ENCODE results near the gene OR13C4. TPM values are rescaled to one million over a fixed set of nuclear protein-coding genes. Genes with fewer than 3 reads are reported as not detected.
"Not testable (repeated sequence)": the region's sequence is repeated elsewhere in the genome, so short reads cannot be mapped to it uniquely, and the experiment has no call there.

The OR13C4 gene
- polyA plus RNA-seq (2013, experiment 1 of 2; ENCODE audit: insufficient read length), result not detected
- polyA plus RNA-seq (2013, experiment 2 of 2; ENCODE audit: insufficient read length), result not detected

DNA sequence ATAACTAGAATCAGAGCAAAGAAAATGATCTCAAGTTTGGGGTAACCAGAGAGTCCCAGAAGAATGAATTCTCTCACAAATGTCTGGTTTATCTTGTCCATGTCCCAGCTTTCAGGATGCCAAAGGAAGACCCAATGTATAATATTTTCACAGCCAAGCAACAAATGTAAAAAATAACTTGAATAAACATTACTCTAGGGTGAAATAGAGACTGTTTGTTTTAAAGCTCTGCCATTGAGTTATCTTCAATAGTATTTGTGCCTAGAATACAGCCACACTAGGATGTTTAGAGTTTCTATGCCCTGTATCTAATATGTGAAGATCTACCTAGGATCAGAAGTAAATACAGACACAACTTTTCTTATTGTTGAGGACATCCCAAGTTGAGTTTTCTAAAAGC lies at the start of gene OR13C4:
Gene OR13C4, minus strand, starts transcription at position 101 of the 400 bp plus-strand sequence. Its CDS starts 0 bp downstream, at position 101.
- DNase-seq, result no peak

DNA sequence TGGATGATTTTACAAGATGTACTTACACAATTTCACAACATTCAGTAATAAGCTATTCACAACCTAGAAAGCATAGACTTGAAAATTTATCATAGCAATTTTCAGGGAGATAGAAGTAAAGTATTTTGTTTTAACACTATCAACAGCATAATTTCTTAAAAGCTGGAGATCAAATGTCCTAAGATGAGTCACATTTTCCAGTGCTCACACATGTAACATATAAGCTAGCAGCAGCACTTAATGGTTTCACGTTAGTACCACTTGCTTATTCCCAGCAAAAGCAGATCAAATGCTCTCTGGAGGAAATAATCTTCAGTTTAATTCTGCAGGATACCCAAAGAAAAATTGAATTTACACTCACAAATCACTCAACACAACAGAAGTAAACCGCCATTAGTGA lies 48.4 kb upstream of the OR13C4 start:
- no peak for DNase-seq

GRCh38 chr9:104572612-104573011 lies 45.6 kb upstream of the OR13C4 start:
- DNase-seq, result no peak

DNA sequence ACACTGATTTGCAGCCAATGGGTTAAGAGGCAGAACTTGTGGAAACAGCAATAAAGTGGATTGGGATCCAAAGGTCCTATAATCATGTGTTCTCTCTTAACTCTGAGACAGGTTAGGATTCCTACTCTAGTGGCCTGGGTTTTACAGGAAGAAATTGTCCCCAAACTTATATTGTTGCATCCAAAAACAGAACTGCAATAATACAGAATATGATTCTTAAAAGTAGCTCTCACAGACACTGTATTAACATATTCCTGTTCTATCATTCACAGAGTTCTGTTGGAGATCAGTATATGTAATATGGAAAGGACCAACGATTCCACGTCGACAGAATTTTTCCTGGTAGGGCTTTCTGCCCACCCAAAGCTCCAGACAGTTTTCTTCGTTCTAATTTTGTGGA lies 41.9 kb upstream of the OR13C4 start, which contains the start of gene OR13C8:
Gene OR13C8, plus strand, starts transcription at position 301 of the 400 bp plus-strand sequence. Its CDS starts 0 bp downstream, at position 301.
- DNase-seq, result no peak

- DNase-seq, result no peak
Observed at GRCh38 chr9:104564358-104564757, 37.3 kb upstream of the OR13C4 start.

DNA sequence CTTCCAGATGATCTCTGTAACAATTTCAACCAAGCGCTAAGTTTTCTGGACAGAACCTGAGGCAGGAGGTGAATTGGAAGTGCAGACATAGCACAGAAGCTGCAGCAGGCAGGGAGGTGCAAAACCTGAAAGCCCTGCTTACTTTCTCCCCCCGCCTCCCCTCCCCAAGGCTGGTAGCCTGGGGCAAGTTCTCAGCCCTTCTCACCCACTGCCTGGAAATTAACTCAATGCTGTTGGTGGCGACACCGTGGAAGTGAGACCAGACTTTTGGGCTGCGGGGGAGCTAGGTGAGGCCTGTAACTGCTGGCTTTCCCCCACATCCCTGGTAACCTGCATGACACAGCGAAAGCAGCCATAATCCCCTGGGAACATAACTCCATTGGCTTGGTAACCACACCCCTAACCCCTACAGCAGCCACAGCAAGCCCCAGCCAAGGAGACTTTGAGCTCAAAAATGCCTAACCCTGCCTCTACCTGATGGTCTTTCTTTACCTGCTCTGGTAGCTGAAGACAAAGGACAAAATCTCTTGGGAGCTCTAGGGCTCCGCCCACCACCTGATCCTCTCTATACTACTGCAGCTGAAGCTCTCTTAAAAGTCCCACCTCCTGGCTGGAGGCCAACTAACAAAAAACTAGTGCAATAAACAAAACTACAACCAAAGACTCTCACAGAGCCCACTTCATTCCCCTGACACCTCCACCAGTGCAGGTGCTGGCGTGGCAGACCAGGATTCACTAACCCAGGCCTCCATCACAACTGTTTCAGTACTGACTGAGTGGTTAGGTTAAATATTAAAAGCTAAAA lies 30.0 kb upstream of the OR13C4 start:
- DNase-seq, result no peak

DNA sequence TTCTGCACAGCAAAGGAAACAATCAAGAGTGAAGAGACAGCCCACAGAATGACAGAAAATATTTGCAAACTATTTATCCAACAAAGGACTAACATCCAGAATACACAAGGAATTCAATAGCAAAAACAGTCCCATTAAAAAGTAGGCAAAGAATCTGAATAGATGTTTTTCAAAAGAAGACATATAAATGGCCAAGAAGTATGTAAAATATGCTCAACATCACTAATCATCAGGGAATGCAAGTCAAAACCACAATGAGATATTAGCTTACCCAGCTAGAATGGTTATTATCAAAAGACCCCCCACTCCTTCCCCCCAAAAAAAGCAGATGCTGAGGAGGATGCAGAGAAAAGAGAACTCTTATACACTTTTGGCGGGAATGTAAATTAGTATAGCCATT lies 28.5 kb upstream of the OR13C4 start:
- DNase-seq, result peak; percentile 57

DNA sequence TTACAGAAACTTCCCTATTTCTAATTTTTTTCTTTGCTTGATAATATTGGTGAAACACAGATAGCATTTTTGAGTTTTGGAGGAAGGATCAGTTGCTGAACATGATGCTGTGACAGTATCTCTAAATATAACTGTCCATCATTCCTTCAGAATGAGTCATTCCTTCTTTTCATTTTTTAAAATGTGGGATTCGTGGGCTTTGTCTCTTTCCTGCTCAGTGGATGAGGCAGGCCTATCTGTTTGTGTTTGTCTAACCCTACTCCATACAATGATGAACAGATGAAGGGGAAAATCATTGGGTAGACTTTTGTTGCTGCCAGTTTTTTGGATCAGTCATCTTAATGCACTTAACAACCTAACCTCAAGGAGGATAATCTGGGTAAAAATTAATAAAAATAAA lies 26.3 kb upstream of the OR13C4 start:
- peak; percentile 69 for DNase-seq

- no peak for DNase-seq
Observed at GRCh38 chr9:104544644-104545043, 17.6 kb upstream of the OR13C4 start.

DNA sequence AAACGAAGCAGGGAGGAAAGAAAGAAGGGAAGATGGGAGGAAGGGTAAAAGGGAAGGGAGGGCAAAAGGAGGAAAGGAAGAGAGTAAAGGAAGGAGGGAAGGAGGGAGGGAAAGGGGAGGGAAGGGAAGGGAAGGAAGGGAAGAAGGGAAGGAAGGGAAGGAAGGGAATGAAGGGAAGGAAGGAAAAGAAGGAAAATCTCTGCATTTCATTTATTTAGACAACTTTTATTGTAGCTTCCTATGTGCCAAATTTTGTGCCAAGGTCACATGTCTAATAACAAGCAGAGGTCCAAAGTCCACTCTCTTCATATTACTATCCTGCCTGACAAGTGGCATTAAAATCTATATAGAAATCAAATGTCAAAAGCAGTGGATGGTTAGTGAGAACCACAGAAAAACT lies 12.3 kb upstream of the OR13C4 start:
- DNase-seq, result no peak

GRCh38 chr9:104536756-104537155 lies 9.7 kb upstream of the OR13C4 start, which contains the start of gene OR13C3:
Gene OR13C3 (minus strand): TSS chr9:104536856. CDS start chr9:104536723, 133 bp downstream.
- DNase-seq, result no peak

- DNase-seq, result not testable (repeated sequence)
Observed at GRCh38 chr9:104520241-104520640, 6.8 kb downstream of the OR13C4 start.

- no peak for DNase-seq
Observed at GRCh38 chr9:104514901-104515300, 12.1 kb downstream of the OR13C4 start.

- DNase-seq, result no peak
Observed at GRCh38 chr9:104506565-104506964, 20.4 kb downstream of the OR13C4 start.

- DNase-seq, result no peak
Observed at GRCh38 chr9:104503963-104504362, 23.0 kb downstream of the OR13C4 start, which contains the start of gene OR13F1. Gene OR13F1 (plus strand): TSS chr9:104504263. CDS start chr9:104504263, 0 bp downstream.

DNA sequence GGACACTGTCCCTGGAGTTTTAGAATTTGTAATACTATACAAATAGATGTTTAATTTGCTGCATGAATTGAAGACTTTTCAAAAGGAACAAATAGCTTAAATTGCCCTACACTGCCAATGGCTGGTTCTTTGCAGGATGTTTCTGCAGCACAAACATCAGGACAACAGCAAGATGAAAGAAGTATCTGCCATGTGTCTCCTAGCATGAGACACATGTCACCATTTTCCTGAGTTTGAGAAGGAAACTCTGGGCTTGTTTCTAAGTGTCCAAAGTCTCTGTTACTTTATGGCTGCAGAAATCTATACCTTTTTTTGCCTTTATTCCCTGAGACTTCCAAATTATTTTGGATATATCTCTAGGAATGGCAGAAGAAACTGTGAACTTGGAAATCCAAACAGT lies 23.6 kb downstream of the OR13C4 start:
- DNase-seq, result no peak

GRCh38 chr9:104494808-104495207 lies 32.2 kb downstream of the OR13C4 start:
- peak; percentile 2 for DNase-seq

GRCh38 chr9:104485014-104485413 lies 42.0 kb downstream of the OR13C4 start:
- DNase-seq, result no peak

- no peak for DNase-seq
Observed at GRCh38 chr9:104482921-104483570, 44.0 kb downstream of the OR13C4 start.

All from fibroblast of skin of scalp (primary cell).